ENCODE results near the gene VRK2. TPM values are rescaled to one million over a fixed set of nuclear protein-coding genes. Genes with fewer than 3 reads are reported as not detected.
"Not testable (repeated sequence)": the region's sequence is repeated elsewhere in the genome, so short reads cannot be mapped to it uniquely, and the experiment has no call there.

The VRK2 gene
- total RNA-seq, 1 donor = 25.1 TPM

DNA sequence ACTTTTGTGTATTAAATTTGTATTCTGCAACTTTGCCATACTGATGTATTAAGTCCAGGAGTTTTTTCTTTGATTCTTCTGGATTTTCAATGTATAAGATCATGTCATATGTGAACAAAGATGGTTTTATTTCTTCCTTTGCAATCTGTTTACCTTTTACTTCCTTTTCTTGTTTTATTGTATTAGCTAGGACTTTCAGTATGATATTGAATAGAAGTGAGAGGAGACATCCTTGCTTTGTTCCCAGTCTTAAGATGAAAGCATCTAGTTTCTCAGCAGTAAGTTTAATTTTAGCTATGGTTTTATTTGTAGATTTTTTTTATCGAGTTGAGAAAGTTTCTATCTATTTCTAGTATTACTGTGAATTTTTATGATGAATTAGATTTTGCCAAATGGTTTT lies 25.5 kb downstream of the VRK2 start:
- Histone ChIP-seq H3K27me3 (ENCODE audit: insufficient read depth, low read length) (no peaks in the 10 kb centered on the region), H3K4me1 (ENCODE audit: insufficient read depth, low read length) (no peaks in the 10 kb centered on the region), H3K4me3 (ENCODE audit: low read length) (no peak overlapping the region), H3K9me3 (ENCODE audit: low read depth, low read length) (no peaks in the 10 kb centered on the region)

- Histone ChIP-seq H3K27me3 (ENCODE audit: insufficient read depth, low read length) (no peaks in the 10 kb centered on the region), H3K9me3 (ENCODE audit: low read depth, low read length) (no peaks in the 10 kb centered on the region), H3K4me1 (ENCODE audit: insufficient read depth, low read length) (no peaks in the 10 kb centered on the region), H3K4me3 (ENCODE audit: low read length) (no peak overlapping the region)
Observed at GRCh38 chr2:58073008-58073407, 26.4 kb downstream of the VRK2 start.

- no peaks in the 10 kb centered on the region for H3K27me3 ChIP-seq (ENCODE audit: insufficient read depth, low read length)
- no peaks in the 10 kb centered on the region for H3K4me1 ChIP-seq (ENCODE audit: insufficient read depth, low read length)
- H3K9me3 ChIP-seq (ENCODE audit: low read depth, low read length) = no peaks in the 10 kb centered on the region
Observed at GRCh38 chr2:58073751-58074150, 27.1 kb downstream of the VRK2 start.

GRCh38 chr2:58081000-58081399 lies 34.4 kb downstream of the VRK2 start:
- Histone ChIP-seq H3K4me1 (ENCODE audit: insufficient read depth, low read length) (no peaks in the 10 kb centered on the region), H3K27me3 (ENCODE audit: insufficient read depth, low read length) (no peaks in the 10 kb centered on the region), H3K4me3 (ENCODE audit: low read length) (no peak overlapping the region), H3K9me3 (ENCODE audit: low read depth, low read length) (no peaks in the 10 kb centered on the region)

More at GRCh38 chr2:58073751-58074150, 27.1 kb downstream of the VRK2 start:
- H3K4me3 ChIP-seq (ENCODE audit: low read length) = no peak overlapping the region

- no peaks in the 10 kb centered on the region for H3K9me3 ChIP-seq (ENCODE audit: low read depth, low read length)
- no peaks in the 10 kb centered on the region for H3K4me1 ChIP-seq (ENCODE audit: insufficient read depth, low read length)
- no peaks in the 10 kb centered on the region for H3K27me3 ChIP-seq (ENCODE audit: insufficient read depth, low read length)
- no peak overlapping the region for H3K4me3 ChIP-seq (ENCODE audit: low read length)
Observed at GRCh38 chr2:58089081-58089480, 42.5 kb downstream of the VRK2 start.

- H3K27me3 ChIP-seq (ENCODE audit: insufficient read depth, low read length); H3K9me3 ChIP-seq (ENCODE audit: low read depth, low read length); H3K4me3 ChIP-seq (ENCODE audit: low read length); H3K4me1 ChIP-seq (ENCODE audit: insufficient read depth, low read length): not testable (repeated sequence)
Observed at GRCh38 chr2:58092772-58093171, 46.2 kb downstream of the VRK2 start.

GRCh38 chr2:58097025-58097424 lies 50.4 kb downstream of the VRK2 start:
- Histone ChIP-seq H3K27me3 (ENCODE audit: insufficient read depth, low read length) (no peaks in the 10 kb centered on the region), H3K4me1 (ENCODE audit: insufficient read depth, low read length) (no peaks in the 10 kb centered on the region), H3K4me3 (ENCODE audit: low read length) (no peak overlapping the region), H3K9me3 (ENCODE audit: low read depth, low read length) (peaks cover 5% of the 10 kb centered on the region)

- Histone ChIP-seq H3K27me3 (ENCODE audit: insufficient read depth, low read length) (no peaks in the 10 kb centered on the region), H3K9me3 (ENCODE audit: low read depth, low read length) (peaks cover 5% of the 10 kb centered on the region), H3K4me1 (ENCODE audit: insufficient read depth, low read length) (no peaks in the 10 kb centered on the region), H3K4me3 (ENCODE audit: low read length) (no peak overlapping the region)
Observed at GRCh38 chr2:58098254-58099095, 51.9 kb downstream of the VRK2 start.

DNA sequence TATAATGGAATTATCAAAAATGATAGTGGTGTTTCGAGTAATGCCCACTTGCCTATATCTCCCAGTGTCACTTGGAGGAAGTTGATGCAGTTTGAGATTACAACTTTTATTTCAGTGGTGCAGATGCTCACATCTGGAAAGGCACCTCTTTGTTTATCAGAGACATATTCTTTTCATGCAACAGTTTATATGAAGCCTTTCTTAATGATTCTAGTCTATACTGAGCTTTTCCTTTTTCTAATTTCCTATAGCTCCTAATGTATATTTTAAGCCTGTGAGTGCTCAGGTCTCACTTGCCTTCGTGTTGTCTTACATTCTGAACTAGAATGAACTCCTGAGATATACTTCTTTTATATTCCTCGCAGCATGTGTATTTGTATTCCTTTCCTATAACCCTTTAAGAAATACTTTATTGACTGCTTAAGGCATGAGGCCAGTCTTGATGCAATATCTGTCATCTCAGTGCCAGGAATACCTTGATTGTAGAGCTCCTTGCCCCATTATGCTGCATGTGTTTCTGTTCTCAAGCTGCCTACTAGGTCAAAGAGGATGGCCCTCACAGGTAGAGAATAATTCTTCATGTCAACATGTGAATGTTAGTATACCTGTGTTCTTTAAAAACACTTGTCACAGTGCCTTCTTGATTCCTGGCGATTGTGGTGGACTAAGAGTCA lies 52.6 kb downstream of the VRK2 start:
- Histone ChIP-seq H3K9me3 (ENCODE audit: low read depth, low read length) (peaks cover 5% of the 10 kb centered on the region), H3K4me1 (ENCODE audit: insufficient read depth, low read length) (no peaks in the 10 kb centered on the region), H3K27me3 (ENCODE audit: insufficient read depth, low read length) (no peaks in the 10 kb centered on the region), H3K4me3 (ENCODE audit: low read length) (no peak overlapping the region)

DNA sequence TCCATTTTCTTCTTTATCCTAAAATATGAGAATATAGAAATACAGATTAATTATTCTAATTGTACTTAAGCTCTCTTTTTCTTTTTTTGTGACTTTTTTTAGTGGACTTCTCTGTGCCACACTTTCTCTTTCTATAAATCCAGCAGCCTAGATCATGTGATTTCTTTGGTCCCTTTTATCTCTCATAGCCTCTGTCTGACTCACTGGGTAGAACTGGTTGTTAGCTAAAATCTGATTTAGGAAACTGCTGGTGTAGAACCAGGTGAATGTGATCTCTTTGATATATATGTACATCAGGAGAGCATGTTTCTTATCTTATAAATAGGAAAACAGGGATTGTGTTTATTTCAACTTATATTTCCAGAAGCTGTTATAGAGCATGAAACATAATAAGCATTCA lies 54.9 kb downstream of the VRK2 start:
- H3K27me3 ChIP-seq (ENCODE audit: insufficient read depth, low read length) = no peaks in the 10 kb centered on the region

GRCh38 chr2:58106896-58107295 lies 60.3 kb downstream of the VRK2 start:
- Histone ChIP-seq H3K4me1 (ENCODE audit: insufficient read depth, low read length) (peaks cover 7% of the 10 kb centered on the region), H3K27me3 (ENCODE audit: insufficient read depth, low read length) (no peaks in the 10 kb centered on the region), H3K9me3 (ENCODE audit: low read depth, low read length) (no peaks in the 10 kb centered on the region), H3K4me3 (ENCODE audit: low read length) (no peak overlapping the region)

More for the DNA sequence above, 54.9 kb downstream of the VRK2 start:
- Histone ChIP-seq H3K9me3 (ENCODE audit: low read depth, low read length) (no peaks in the 10 kb centered on the region), H3K4me3 (ENCODE audit: low read length) (no peak overlapping the region), H3K4me1 (ENCODE audit: insufficient read depth, low read length) (no peaks in the 10 kb centered on the region)

- H3K4me3 ChIP-seq (ENCODE audit: low read length) = no peak overlapping the region
- H3K9me3 ChIP-seq (ENCODE audit: low read depth, low read length) = no peaks in the 10 kb centered on the region
- H3K4me1 ChIP-seq (ENCODE audit: insufficient read depth, low read length) = peaks cover 18% of the 10 kb centered on the region
- H3K27me3 ChIP-seq (ENCODE audit: insufficient read depth, low read length) = no peaks in the 10 kb centered on the region
Observed at GRCh38 chr2:58107803-58108710, 61.5 kb downstream of the VRK2 start.

DNA sequence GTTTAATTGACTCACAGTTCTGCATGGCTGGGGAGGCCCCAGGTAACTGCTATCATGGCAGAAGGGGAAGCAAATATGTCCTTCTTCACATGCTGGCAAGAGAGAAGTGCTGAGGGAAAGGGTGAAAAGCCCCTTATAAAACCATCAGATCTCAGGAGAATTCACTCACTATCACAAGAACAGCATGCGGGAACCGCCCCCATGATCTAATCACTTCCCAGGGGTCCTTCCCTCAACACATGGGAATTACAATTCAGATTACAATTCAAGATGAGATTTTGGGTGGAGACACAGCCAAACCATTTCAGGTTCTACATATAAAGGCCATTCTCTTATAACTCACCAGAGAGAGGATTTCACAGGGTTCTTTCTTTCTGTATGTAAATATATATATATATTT lies 62.9 kb downstream of the VRK2 start:
- Histone ChIP-seq H3K4me1 (ENCODE audit: insufficient read depth, low read length) (peaks cover 22% of the 10 kb centered on the region), H3K4me3 (ENCODE audit: low read length) (no peak overlapping the region), H3K9me3 (ENCODE audit: low read depth, low read length) (no peaks in the 10 kb centered on the region), H3K27me3 (ENCODE audit: insufficient read depth, low read length) (no peaks in the 10 kb centered on the region)

- Histone ChIP-seq H3K27me3 (ENCODE audit: insufficient read depth, low read length) (no peaks in the 10 kb centered on the region), H3K4me1 (ENCODE audit: insufficient read depth, low read length) (peaks cover 22% of the 10 kb centered on the region)
Observed at GRCh38 chr2:58110765-58111164, 64.2 kb downstream of the VRK2 start.

GRCh38 chr2:58113563-58113962 lies 67.0 kb downstream of the VRK2 start:
- not testable (repeated sequence) for H3K4me3 ChIP-seq (ENCODE audit: low read length); H3K27me3 ChIP-seq (ENCODE audit: insufficient read depth, low read length); H3K9me3 ChIP-seq (ENCODE audit: low read depth, low read length)
- peaks cover 16% of the 10 kb centered on the region for H3K4me1 ChIP-seq (ENCODE audit: insufficient read depth, low read length)

More at GRCh38 chr2:58110765-58111164, 64.2 kb downstream of the VRK2 start:
- no peaks in the 10 kb centered on the region for H3K9me3 ChIP-seq (ENCODE audit: low read depth, low read length)
- no peak overlapping the region for H3K4me3 ChIP-seq (ENCODE audit: low read length)

Measured in mononuclear cell (primary cell).